Tibial nerve (tissue), 4 donors: Measurements from ENCODE around the gene PDLIM5. TPM values are rescaled to one million over a fixed set of nuclear protein-coding genes. Genes with fewer than 3 reads are reported as not detected.

Experiments
- DNase-seq, 2 donors: peaks; one replicate each; pipeline ENCODE4 v3.0.0-alpha.2; 2019; ENCODE audit warnings: low spot score in 2 of 2
- H3K27ac ChIP-seq, 4 donors: fragments of 200-600 bp; sonication (generic) in 3 of 4; one replicate each; pipeline ENCODE4 v1.5.1; 2017 to 2019; ENCODE audit warnings: mild to moderate bottlenecking in 1 of 4
- H3K27me3 ChIP-seq, 2 donors: fragments of 200-600 bp; sonication (generic) in 1 of 2; one replicate each; pipeline versions ENCODE4 v1.5.1 to v1.6.0; 2017 to 2019
- H3K36me3 ChIP-seq, 3 donors: fragments of 200-600 bp; sonication (generic); one replicate each; pipeline ENCODE4 v1.5.1; 2018 to 2019
- H3K4me1 ChIP-seq, 4 donors: fragments of 200-600 bp; sonication (generic) in 3 of 4; one replicate each; pipeline ENCODE4 v1.5.1; 2017 to 2019
- H3K4me3 ChIP-seq, 4 donors: fragments of 200-600 bp; sonication (generic) in 3 of 4; one replicate each; pipeline ENCODE4 v1.5.1; 2017 to 2019; ENCODE audit warnings: mild to moderate bottlenecking in 1 of 4, moderate library complexity in 1 of 4
- H3K9me3 ChIP-seq, 4 donors: fragments of 200-600 bp; sonication (generic) in 3 of 4; one replicate each; pipeline ENCODE4 v1.5.1; 2017 to 2019
- CTCF ChIP-seq, 5 experiments: fragments of 200-600 bp in 3 of 5; fragments of 450-650 bp in 2 of 5; sonication (generic) in 3 of 5; IDR thresholded peaks; one replicate each; pipeline ENCODE4 v1.5.1; 2016 to 2019; ENCODE audit warnings: antibody characterized with exemption in 5 of 5, mild to moderate bottlenecking in 3 of 5, moderate library complexity in 2 of 5
- EP300 ChIP-seq, 2 donors: sonication (generic); formaldehyde crosslinking; IDR thresholded peaks; one replicate each; pipeline ENCODE4 v1.6.1; 2017; ENCODE audit warnings: antibody characterized with exemption in 2 of 2, mild to moderate bottlenecking in 1 of 2
- POLR2A ChIP-seq, 2 donors: fragments of 450-650 bp; IDR thresholded peaks; one replicate each; pipeline ENCODE4 v1.6.1; 2017; ENCODE audit warnings: antibody characterized with exemption in 2 of 2, mild to moderate bottlenecking in 2 of 2, moderate library complexity in 2 of 2
- WGBS, 2 donors: methylation state at CpG; one replicate each; pipeline ENCODE4 v1.1.5; 2018; 5-methylcytosine and 5-hydroxymethylcytosine counted together
- total RNA-seq, 4 donors: library from RNA; depleted of rRNA; stranded (reverse); fragments of >200 nt; gene quantifications; one replicate each; pipeline ENCODE4 v1.1.0, GENCODE V29; 2016

PDLIM5 gene
- total RNA-seq, 4 donors from 2014 or later = 73.5 to 117 (median 98.2) TPM

GRCh38 chr4:94426783-94427182 is 25.0 kb upstream of the PDLIM5 start:
- TF ChIP-seq CTCF (IDR thresholded peaks at IDR 0.05) (no peak), EP300 (IDR thresholded peaks at IDR 0.05) (no peak), POLR2A (IDR thresholded peaks at IDR 0.05) (no peak)
- whole genome bisulfite sequencing, 2 donors = 79 to 82% methylated on average over 1 of the region's 1 CpG
- no peaks in the 10 kb centered on the region for H3K27me3 ChIP-seq
- no peaks in the 10 kb centered on the region for H3K36me3 ChIP-seq
- no peak for DNase-seq
- no peak overlapping the region for H3K27ac ChIP-seq
- H3K4me1 ChIP-seq = no peaks in the 10 kb centered on the region
- H3K4me3 ChIP-seq = no peak overlapping the region
- H3K9me3 ChIP-seq = peaks cover 0 to 29% (median 13%) of the 10 kb centered on the region in 4 donors

GRCh38 chr4:94428884-94429283 is 22.9 kb upstream of the PDLIM5 start:
- 69 to 73% methylated on average over 1 of the region's 1 CpG for WGBS, 2 donors

GRCh38 chr4:94430406-94430805 is 21.3 kb upstream of the PDLIM5 start:
- no peak for DNase-seq
- no peak overlapping the region for H3K27ac ChIP-seq
- no peaks in the 10 kb centered on the region for H3K36me3 ChIP-seq
- peaks cover 0 to 27% (median 10%) of the 10 kb centered on the region in 4 donors for H3K9me3 ChIP-seq
- 80 to 90% methylated on average over 6 of the region's 6 CpGs for WGBS, 2 donors
- no peak overlapping the region for H3K4me3 ChIP-seq
- TF ChIP-seq EP300 (IDR thresholded peaks at IDR 0.05) (no peak), POLR2A (IDR thresholded peaks at IDR 0.05) (no peak), CTCF (IDR thresholded peaks at IDR 0.05) (no peak)
- no peaks in the 10 kb centered on the region for H3K4me1 ChIP-seq
- no peaks in the 10 kb centered on the region for H3K27me3 ChIP-seq

More at GRCh38 chr4:94428884-94429283, 22.9 kb upstream of the PDLIM5 start:
- Histone ChIP-seq H3K9me3 (peaks cover 0 to 29% (median 13%) of the 10 kb centered on the region in 4 donors), H3K4me3 (no peak overlapping the region), H3K4me1 (no peaks in the 10 kb centered on the region), H3K36me3 (no peaks in the 10 kb centered on the region), H3K27ac (no peak overlapping the region), H3K27me3 (no peaks in the 10 kb centered on the region)
- no peak for DNase-seq
- TF ChIP-seq EP300 (IDR thresholded peaks at IDR 0.05) = no peak
- TF ChIP-seq POLR2A (IDR thresholded peaks at IDR 0.05) = no peak
- TF ChIP-seq CTCF (IDR thresholded peaks at IDR 0.05) = no peak

GRCh38 chr4:94431388-94431787 is 20.4 kb upstream of the PDLIM5 start:
- Histone ChIP-seq H3K4me3 (no peak overlapping the region), H3K9me3 (peaks cover 0 to 18% (median 6%) of the 10 kb centered on the region in 4 donors), H3K27me3 (no peaks in the 10 kb centered on the region), H3K27ac (no peak overlapping the region), H3K4me1 (no peaks in the 10 kb centered on the region), H3K36me3 (no peaks in the 10 kb centered on the region)
- no peak for TF ChIP-seq CTCF (IDR thresholded peaks at IDR 0.05)
- no peak for TF ChIP-seq EP300 (IDR thresholded peaks at IDR 0.05)
- no peak for TF ChIP-seq POLR2A (IDR thresholded peaks at IDR 0.05)
- no peak for DNase-seq
- WGBS, 2 donors = 95 to 100% methylated on average over 3 of the region's 3 CpGs

GRCh38 chr4:94434505-94434904 is 17.2 kb upstream of the PDLIM5 start:
- no peaks in the 10 kb centered on the region for H3K4me1 ChIP-seq
- TF ChIP-seq POLR2A (IDR thresholded peaks at IDR 0.05) (no peak), CTCF (IDR thresholded peaks at IDR 0.05) (no peak), EP300 (IDR thresholded peaks at IDR 0.05) (no peak)
- H3K36me3 ChIP-seq = no peaks in the 10 kb centered on the region
- H3K9me3 ChIP-seq = no peaks in the 10 kb centered on the region
- H3K27ac ChIP-seq = no peak overlapping the region
- no peak overlapping the region for H3K4me3 ChIP-seq
- DNase-seq = no peak
- no peaks in the 10 kb centered on the region for H3K27me3 ChIP-seq
